HEK293 (cell line): ENCODE measurements around the gene RPAP3.

Experiments used
- GLIS1 ChIP-seq: fragments of 450-650 bp; formaldehyde crosslinking; IDR thresholded peaks from 2 replicates; pipeline ENCODE4 v1.5.1; 2016; ENCODE audit warnings: missing biosample characterization, missing genetic modification characterization
- KLF16 ChIP-seq: fragments of 450-650 bp; formaldehyde crosslinking; IDR thresholded peaks from 2 replicates; pipeline ENCODE4 v1.5.1; 2017; ENCODE audit warnings: missing biosample characterization, missing genetic modification characterization
- KLF9 ChIP-seq: fragments of 450-650 bp; formaldehyde crosslinking; IDR thresholded peaks from 2 replicates; pipeline ENCODE4 v1.5.1; 2016; ENCODE audit warnings: missing biosample characterization, missing genetic modification characterization, low read depth
- ZBTB48 ChIP-seq: fragments of 450-650 bp; formaldehyde crosslinking; IDR thresholded peaks from 2 replicates; pipeline ENCODE4 v1.5.1; 2016; ENCODE audit warnings: missing biosample characterization, missing genetic modification characterization
- ZBTB8A ChIP-seq: fragments of 450-650 bp; formaldehyde crosslinking; IDR thresholded peaks from 2 replicates; pipeline ENCODE4 v1.5.1; 2016; ENCODE audit warnings: missing biosample characterization, missing genetic modification characterization
- ZFHX2 ChIP-seq: fragments of 450-650 bp; formaldehyde crosslinking; conservative IDR thresholded peaks from 2 replicates; pipeline ENCODE4 v1.5.1; 2016; ENCODE audit warnings: missing biosample characterization, missing genetic modification characterization
- ZNF10 ChIP-seq: fragments of 450-650 bp; formaldehyde crosslinking; IDR thresholded peaks from 2 replicates; pipeline ENCODE4 v1.5.1; 2017; ENCODE audit warnings: missing biosample characterization, missing genetic modification characterization
- ZNF292 ChIP-seq: fragments of 450-650 bp; formaldehyde crosslinking; IDR thresholded peaks from 2 replicates; pipeline ENCODE4 v1.5.1; 2016; ENCODE audit warnings: low read depth, missing biosample characterization, missing genetic modification characterization, borderline replicate concordance
- ZNF37A ChIP-seq: fragments of 450-650 bp; IDR thresholded peaks from 2 replicates; pipeline ENCODE4 v1.5.1; 2018; ENCODE audit warnings: missing biosample characterization, missing genetic modification characterization
- ZNF391 ChIP-seq: fragments of 450-650 bp; formaldehyde crosslinking; IDR thresholded peaks from 2 replicates; pipeline ENCODE4 v1.5.1; 2016; ENCODE audit warnings: low read depth, missing biosample characterization, missing genetic modification characterization, borderline replicate concordance
- ZNF433 ChIP-seq: fragments of 450-650 bp; formaldehyde crosslinking; IDR thresholded peaks from 2 replicates; pipeline ENCODE4 v1.5.1; 2016; ENCODE audit warnings: missing biosample characterization, missing genetic modification characterization, low read depth
- ZNF501 ChIP-seq: fragments of 450-650 bp; formaldehyde crosslinking; IDR thresholded peaks from 2 replicates; pipeline ENCODE4 v1.5.1; 2016; ENCODE audit warnings: missing biosample characterization, missing genetic modification characterization
- ZNF558 ChIP-seq: fragments of 450-650 bp; formaldehyde crosslinking; IDR thresholded peaks from 2 replicates; pipeline ENCODE4 v1.5.1; 2016; ENCODE audit warnings: missing biosample characterization, missing genetic modification characterization
- ZNF561 ChIP-seq: fragments of 450-650 bp; IDR thresholded peaks from 2 replicates; pipeline ENCODE4 v1.5.1; 2018; ENCODE audit warnings: missing biosample characterization, missing genetic modification characterization, borderline replicate concordance
- ZNF624 ChIP-seq: fragments of 450-650 bp; formaldehyde crosslinking; IDR thresholded peaks from 2 replicates; pipeline ENCODE4 v1.5.1; 2017; ENCODE audit warnings: missing biosample characterization, missing genetic modification characterization
- ZNF701 ChIP-seq: fragments of 450-650 bp; formaldehyde crosslinking; IDR thresholded peaks from 2 replicates; pipeline ENCODE4 v1.5.1; 2016; ENCODE audit warnings: missing biosample characterization, missing genetic modification characterization
- ZNF747 ChIP-seq: fragments of 450-650 bp; formaldehyde crosslinking; IDR thresholded peaks from 2 replicates; pipeline ENCODE4 v1.5.1; 2016; ENCODE audit warnings: missing biosample characterization, missing genetic modification characterization
- ZNF777 ChIP-seq: fragments of 450-650 bp; formaldehyde crosslinking; IDR thresholded peaks from 2 replicates; pipeline ENCODE4 v1.5.1; 2017; ENCODE audit warnings: missing biosample characterization, missing genetic modification characterization, borderline replicate concordance
- ZNF785 ChIP-seq: fragments of 450-650 bp; formaldehyde crosslinking; IDR thresholded peaks from 2 replicates; pipeline ENCODE4 v1.5.1; 2016; ENCODE audit warnings: missing biosample characterization, missing genetic modification characterization
- ZSCAN16 ChIP-seq: fragments of 450-650 bp; formaldehyde crosslinking; IDR thresholded peaks from 2 replicates; pipeline ENCODE4 v1.5.1; 2016; ENCODE audit warnings: missing biosample characterization, missing genetic modification characterization
- TF ChIP-seq, protein P1 (sequence below): fragments of 450-650 bp; formaldehyde crosslinking; IDR thresholded peaks from 2 replicates; pipeline ENCODE4 v1.5.1; 2016; ENCODE audit warnings: missing biosample characterization, missing genetic modification characterization
- TF ChIP-seq, protein P2 (sequence below): sonication (generic); formaldehyde crosslinking; IDR thresholded peaks from 2 replicates; pipeline ENCODE4 v1.8.1; 2022; ENCODE audit warnings: mild to moderate bottlenecking, moderate library complexity, missing genetic modification reagents
- TF ChIP-seq, protein P3 (sequence below): fragments of 450-650 bp; formaldehyde crosslinking; IDR thresholded peaks from 2 replicates; pipeline ENCODE4 v1.5.1; 2016; ENCODE audit warnings: missing biosample characterization, missing genetic modification characterization
- TF ChIP-seq, protein P4 (sequence below): fragments of 450-650 bp; formaldehyde crosslinking; IDR thresholded peaks from 2 replicates; pipeline ENCODE4 v1.5.1; 2016; ENCODE audit warnings: missing biosample characterization, missing genetic modification characterization
- TF ChIP-seq, protein P5 (sequence below): fragments of 450-650 bp; formaldehyde crosslinking; IDR thresholded peaks from 2 replicates; pipeline ENCODE4 v1.5.1; 2017; ENCODE audit warnings: missing biosample characterization, missing genetic modification characterization
- TF ChIP-seq, protein P6 (sequence below): fragments of 450-650 bp; formaldehyde crosslinking; optimal IDR thresholded peaks from 2 replicates; pipeline ENCODE3; 2016; ENCODE audit warnings: missing biosample characterization, mild to moderate bottlenecking, missing genetic modification characterization
- TF ChIP-seq, protein P7 (sequence below): fragments of 450-650 bp; formaldehyde crosslinking; IDR thresholded peaks from 2 replicates; pipeline ENCODE4 v1.5.1; 2017; ENCODE audit warnings: missing biosample characterization, missing genetic modification characterization

The RPAP3 gene

DNA sequence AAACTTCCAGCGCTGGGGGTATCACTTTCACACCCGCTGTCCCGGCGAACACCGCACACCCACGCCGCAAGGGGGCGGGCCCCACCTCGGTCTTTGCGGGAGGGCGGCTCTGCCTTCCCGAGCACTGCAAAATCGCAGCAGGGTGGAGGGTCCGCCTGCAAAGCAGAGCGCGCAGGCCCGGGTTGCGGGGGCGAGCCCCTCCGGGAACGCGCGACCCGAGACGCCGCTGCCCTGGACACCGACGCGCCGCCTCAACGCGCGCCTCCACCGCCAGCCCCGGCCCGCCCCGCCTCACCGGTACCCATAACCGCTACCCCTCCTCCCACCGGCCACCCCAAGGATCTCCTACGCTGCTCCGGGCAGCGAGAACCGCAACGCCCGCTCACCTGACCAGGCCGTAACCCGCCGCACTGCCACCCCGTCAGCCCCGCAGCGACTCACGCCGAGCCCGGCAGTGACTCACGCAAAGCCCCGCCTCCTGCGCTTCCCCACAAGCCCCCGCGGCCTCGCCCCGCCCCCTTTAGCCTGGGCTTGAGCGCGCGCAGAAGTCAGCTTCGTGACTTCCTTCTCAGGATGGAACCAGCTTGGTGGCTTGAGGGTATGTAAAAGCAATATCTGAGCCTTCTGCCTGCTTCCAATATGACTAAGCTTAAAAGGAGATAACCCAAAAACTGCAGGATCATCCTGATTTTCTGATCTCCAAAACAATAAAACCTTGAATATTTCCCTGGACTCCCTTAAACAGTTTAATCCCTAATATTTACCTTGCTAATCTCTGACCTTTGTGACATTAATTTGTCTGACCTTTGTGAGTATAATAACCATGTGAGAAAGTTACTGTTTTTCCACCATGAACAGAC lies at the start of gene RPAP3 (continued):
- TF ChIP-seq, protein P1, sequence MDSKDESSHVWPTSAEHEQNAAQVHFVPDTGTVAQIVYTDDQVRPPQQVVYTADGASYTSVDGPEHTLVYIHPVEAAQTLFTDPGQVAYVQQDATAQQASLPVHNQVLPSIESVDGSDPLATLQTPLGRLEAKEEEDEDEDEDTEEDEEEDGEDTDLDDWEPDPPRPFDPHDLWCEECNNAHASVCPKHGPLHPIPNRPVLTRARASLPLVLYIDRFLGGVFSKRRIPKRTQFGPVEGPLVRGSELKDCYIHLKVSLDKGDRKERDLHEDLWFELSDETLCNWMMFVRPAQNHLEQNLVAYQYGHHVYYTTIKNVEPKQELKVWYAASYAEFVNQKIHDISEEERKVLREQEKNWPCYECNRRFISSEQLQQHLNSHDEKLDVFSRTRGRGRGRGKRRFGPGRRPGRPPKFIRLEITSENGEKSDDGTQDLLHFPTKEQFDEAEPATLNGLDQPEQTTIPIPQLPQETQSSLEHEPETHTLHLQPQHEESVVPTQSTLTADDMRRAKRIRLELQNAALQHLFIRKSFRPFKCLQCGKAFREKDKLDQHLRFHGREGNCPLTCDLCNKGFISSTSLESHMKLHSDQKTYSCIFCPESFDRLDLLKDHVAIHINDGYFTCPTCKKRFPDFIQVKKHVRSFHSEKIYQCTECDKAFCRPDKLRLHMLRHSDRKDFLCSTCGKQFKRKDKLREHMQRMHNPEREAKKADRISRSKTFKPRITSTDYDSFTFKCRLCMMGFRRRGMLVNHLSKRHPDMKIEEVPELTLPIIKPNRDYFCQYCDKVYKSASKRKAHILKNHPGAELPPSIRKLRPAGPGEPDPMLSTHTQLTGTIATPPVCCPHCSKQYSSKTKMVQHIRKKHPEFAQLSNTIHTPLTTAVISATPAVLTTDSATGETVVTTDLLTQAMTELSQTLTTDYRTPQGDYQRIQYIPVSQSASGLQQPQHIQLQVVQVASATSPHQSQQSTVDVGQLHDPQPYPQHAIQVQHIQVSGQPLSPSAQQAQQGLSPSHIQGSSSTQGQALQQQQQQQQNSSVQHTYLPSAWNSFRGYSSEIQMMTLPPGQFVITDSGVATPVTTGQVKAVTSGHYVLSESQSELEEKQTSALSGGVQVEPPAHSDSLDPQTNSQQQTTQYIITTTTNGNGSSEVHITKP (tag by site-specific recombination), result peak; percentile 41
- TF ChIP-seq, protein P2, sequence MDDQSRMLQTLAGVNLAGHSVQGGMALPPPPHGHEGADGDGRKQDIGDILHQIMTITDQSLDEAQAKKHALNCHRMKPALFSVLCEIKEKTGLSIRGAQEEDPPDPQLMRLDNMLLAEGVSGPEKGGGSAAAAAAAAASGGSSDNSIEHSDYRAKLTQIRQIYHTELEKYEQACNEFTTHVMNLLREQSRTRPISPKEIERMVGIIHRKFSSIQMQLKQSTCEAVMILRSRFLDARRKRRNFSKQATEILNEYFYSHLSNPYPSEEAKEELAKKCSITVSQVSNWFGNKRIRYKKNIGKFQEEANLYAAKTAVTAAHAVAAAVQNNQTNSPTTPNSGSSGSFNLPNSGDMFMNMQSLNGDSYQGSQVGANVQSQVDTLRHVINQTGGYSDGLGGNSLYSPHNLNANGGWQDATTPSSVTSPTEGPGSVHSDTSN (CRISPR knock-in tag), result peak; percentile 83
- TF ChIP-seq ZNF292 (tag by site-specific recombination) (no peak), ZFHX2 (tag by site-specific recombination) (peak; percentile 96), ZBTB8A (tag by site-specific recombination) (peak; percentile 81), ZNF624 (no peak), ZNF391 (tag by site-specific recombination) (peak; percentile 42; the same call in 1 of the 2 replicates), ZSCAN16 (0 out of 2 replicates have a peak, but pooled peaks have one; percentile 33), KLF16 (tag by site-specific recombination) (peak; percentile 85), ZNF785 (tag by site-specific recombination) (peak; percentile 91), ZNF777 (no peak), ZNF558 (no peak), ZNF701 (no peak), KLF9 (tag by site-specific recombination) (peak; percentile 94), ZBTB48 (tag by site-specific recombination) (peak; percentile 62; the same call in 1 of the 2 replicates), ZNF37A (tag by site-specific recombination) (no peak), ZNF561 (tag by site-specific recombination) (peak; percentile 76), ZNF433 (tag by site-specific recombination) (no peak), ZNF10 (tag by site-specific recombination) (no peak), GLIS1 (tag by site-specific recombination) (peak; percentile 99), ZNF747 (tag by site-specific recombination) (no peak), ZNF501 (tag by site-specific recombination) (peak; percentile 70)
- TF ChIP-seq, protein P3, sequence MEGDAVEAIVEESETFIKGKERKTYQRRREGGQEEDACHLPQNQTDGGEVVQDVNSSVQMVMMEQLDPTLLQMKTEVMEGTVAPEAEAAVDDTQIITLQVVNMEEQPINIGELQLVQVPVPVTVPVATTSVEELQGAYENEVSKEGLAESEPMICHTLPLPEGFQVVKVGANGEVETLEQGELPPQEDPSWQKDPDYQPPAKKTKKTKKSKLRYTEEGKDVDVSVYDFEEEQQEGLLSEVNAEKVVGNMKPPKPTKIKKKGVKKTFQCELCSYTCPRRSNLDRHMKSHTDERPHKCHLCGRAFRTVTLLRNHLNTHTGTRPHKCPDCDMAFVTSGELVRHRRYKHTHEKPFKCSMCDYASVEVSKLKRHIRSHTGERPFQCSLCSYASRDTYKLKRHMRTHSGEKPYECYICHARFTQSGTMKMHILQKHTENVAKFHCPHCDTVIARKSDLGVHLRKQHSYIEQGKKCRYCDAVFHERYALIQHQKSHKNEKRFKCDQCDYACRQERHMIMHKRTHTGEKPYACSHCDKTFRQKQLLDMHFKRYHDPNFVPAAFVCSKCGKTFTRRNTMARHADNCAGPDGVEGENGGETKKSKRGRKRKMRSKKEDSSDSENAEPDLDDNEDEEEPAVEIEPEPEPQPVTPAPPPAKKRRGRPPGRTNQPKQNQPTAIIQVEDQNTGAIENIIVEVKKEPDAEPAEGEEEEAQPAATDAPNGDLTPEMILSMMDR (tag by site-specific recombination), result peak; percentile 70
- TF ChIP-seq, protein P4, sequence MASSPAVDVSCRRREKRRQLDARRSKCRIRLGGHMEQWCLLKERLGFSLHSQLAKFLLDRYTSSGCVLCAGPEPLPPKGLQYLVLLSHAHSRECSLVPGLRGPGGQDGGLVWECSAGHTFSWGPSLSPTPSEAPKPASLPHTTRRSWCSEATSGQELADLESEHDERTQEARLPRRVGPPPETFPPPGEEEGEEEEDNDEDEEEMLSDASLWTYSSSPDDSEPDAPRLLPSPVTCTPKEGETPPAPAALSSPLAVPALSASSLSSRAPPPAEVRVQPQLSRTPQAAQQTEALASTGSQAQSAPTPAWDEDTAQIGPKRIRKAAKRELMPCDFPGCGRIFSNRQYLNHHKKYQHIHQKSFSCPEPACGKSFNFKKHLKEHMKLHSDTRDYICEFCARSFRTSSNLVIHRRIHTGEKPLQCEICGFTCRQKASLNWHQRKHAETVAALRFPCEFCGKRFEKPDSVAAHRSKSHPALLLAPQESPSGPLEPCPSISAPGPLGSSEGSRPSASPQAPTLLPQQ (tag by site-specific recombination), result peak; percentile 89
- TF ChIP-seq, protein P5, sequence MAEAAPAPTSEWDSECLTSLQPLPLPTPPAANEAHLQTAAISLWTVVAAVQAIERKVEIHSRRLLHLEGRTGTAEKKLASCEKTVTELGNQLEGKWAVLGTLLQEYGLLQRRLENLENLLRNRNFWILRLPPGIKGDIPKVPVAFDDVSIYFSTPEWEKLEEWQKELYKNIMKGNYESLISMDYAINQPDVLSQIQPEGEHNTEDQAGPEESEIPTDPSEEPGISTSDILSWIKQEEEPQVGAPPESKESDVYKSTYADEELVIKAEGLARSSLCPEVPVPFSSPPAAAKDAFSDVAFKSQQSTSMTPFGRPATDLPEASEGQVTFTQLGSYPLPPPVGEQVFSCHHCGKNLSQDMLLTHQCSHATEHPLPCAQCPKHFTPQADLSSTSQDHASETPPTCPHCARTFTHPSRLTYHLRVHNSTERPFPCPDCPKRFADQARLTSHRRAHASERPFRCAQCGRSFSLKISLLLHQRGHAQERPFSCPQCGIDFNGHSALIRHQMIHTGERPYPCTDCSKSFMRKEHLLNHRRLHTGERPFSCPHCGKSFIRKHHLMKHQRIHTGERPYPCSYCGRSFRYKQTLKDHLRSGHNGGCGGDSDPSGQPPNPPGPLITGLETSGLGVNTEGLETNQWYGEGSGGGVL (tag by site-specific recombination), result peak; percentile 26; the same call in 1 of the 2 replicates
- TF ChIP-seq, protein P6, sequence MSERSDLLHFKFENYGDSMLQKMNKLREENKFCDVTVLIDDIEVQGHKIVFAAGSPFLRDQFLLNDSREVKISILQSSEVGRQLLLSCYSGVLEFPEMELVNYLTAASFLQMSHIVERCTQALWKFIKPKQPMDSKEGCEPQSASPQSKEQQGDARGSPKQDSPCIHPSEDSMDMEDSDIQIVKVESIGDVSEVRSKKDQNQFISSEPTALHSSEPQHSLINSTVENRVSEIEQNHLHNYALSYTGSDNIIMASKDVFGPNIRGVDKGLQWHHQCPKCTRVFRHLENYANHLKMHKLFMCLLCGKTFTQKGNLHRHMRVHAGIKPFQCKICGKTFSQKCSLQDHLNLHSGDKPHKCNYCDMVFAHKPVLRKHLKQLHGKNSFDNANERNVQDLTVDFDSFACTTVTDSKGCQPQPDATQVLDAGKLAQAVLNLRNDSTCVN (tag by site-specific recombination), result peak; percentile 96
- TF ChIP-seq, protein P7, sequence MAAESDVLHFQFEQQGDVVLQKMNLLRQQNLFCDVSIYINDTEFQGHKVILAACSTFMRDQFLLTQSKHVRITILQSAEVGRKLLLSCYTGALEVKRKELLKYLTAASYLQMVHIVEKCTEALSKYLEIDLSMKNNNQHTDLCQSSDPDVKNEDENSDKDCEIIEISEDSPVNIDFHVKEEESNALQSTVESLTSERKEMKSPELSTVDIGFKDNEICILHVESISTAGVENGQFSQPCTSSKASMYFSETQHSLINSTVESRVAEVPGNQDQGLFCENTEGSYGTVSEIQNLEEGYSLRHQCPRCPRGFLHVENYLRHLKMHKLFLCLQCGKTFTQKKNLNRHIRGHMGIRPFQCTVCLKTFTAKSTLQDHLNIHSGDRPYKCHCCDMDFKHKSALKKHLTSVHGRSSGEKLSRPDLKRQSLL (tag by site-specific recombination), result 0 out of 2 replicates have a peak, but pooled peaks have one; percentile 16
